Neural cell (in vitro differentiated cells): ENCODE data around the gene FSD1L. TPM values are rescaled to one million over a fixed set of nuclear protein-coding genes. Genes with fewer than 3 reads are reported as not detected.

Experiments
- H2AFZ ChIP-seq: fragments of 200-600, 300-800 bp; sonication (generic), shearing (Covaris generic); 2 replicates; pipeline ENCODE4 v1.6.0; 2014; ENCODE audit warnings: low read depth, mild to moderate bottlenecking, antibody characterized with exemption, low read length, moderate library complexity
- H3F3A ChIP-seq: fragments of 200-600 bp; shearing (Covaris generic); 2 replicates; pipeline ENCODE4 v1.6.1; 2016; ENCODE audit warnings: mild to moderate bottlenecking, moderate library complexity, mixed read lengths, antibody characterized with exemption, low read length; ENCODE audit not compliant: insufficient read depth, poor library complexity, severe bottlenecking
- H3K27ac ChIP-seq: fragments of 200-600, 300-800 bp; sonication (generic), shearing (Covaris generic); 2 replicates; pipeline ENCODE4 v1.5.1; 2014; ENCODE audit warnings: mild to moderate bottlenecking, low read length, moderate library complexity
- H3K27me3 ChIP-seq: fragments of 300-800, 200-600 bp; sonication (generic), shearing (Covaris generic); 2 replicates; pipeline ENCODE4 v1.6.0; 2014; ENCODE audit warnings: mild to moderate bottlenecking, low read depth, low read length, moderate library complexity; ENCODE audit not compliant: insufficient read depth
- H3K36me3 ChIP-seq: fragments of 300-800, 200-600 bp; sonication (generic), shearing (Covaris generic); 2 replicates; pipeline ENCODE4 v1.5.1; 2014; ENCODE audit warnings: mild to moderate bottlenecking, antibody characterized with exemption, low read length, moderate library complexity; ENCODE audit not compliant: insufficient read depth
- H3K4me2 ChIP-seq: fragments of 300-800, 200-600 bp; sonication (generic), shearing (Covaris generic); 2 replicates; pipeline ENCODE4 v1.6.0; 2014; ENCODE audit warnings: mild to moderate bottlenecking, low read length
- H3K4me3 ChIP-seq: fragments of 300-800, 200-600 bp; sonication (generic), shearing (Covaris generic); 2 replicates; pipeline ENCODE4 v1.5.1; 2014; ENCODE audit warnings: mild to moderate bottlenecking, low read length, moderate library complexity
- H3K79me2 ChIP-seq: fragments of 200-600 bp; shearing (Covaris generic); replicated peaks from 2 replicates; pipeline ENCODE4 v1.6.0; 2014; ENCODE audit warnings: mild to moderate bottlenecking, low read length, moderate library complexity; ENCODE audit not compliant: insufficient read depth
- H3K9ac ChIP-seq: fragments of 300-800, 200-600 bp; sonication (generic), shearing (Covaris generic); 2 replicates; pipeline ENCODE4 v1.6.1; 2016; ENCODE audit warnings: mild to moderate bottlenecking, low read length, mixed read lengths
- H3K9me2 ChIP-seq: fragments of 200-600 bp; shearing (Covaris generic); 2 replicates; pipeline ENCODE4 v1.6.1; 2016; ENCODE audit warnings: mild to moderate bottlenecking, low read length, mixed read lengths; ENCODE audit not compliant: insufficient read depth
- H3K9me3 ChIP-seq: fragments of 200-600, 300-800 bp; sonication (generic), shearing (Covaris generic); 2 replicates; pipeline ENCODE4 v1.6.1; 2016; ENCODE audit warnings: mild to moderate bottlenecking, mixed run types, low read length, moderate library complexity, mixed read lengths
- H4K20me1 ChIP-seq: fragments of 200-600 bp; shearing (Covaris generic); 2 replicates; pipeline ENCODE4 v1.6.1; 2016; ENCODE audit warnings: mild to moderate bottlenecking, mixed run types; ENCODE audit not compliant: insufficient read depth
- CTCF ChIP-seq: fragments of 450-650 bp; IDR thresholded peaks from 2 replicates; pipeline ENCODE4 v1.5.1; 2014; ENCODE audit warnings: antibody characterized with exemption, mild to moderate bottlenecking, moderate library complexity; ENCODE audit not compliant: poor library complexity, severe bottlenecking
- EP300 ChIP-seq: fragments of 450-650 bp; conservative IDR thresholded peaks from 2 replicates; pipeline ENCODE4 v1.6.1; 2014; ENCODE audit warnings: antibody characterized with exemption, mild to moderate bottlenecking, moderate library complexity; ENCODE audit not compliant: poor library complexity, severe bottlenecking
- EZH2 ChIP-seq: fragments of 200-600, 300-800 bp; shearing (Covaris generic), sonication (generic); IDR thresholded peaks from 2 replicates; pipeline ENCODE4 v1.6.1; 2014; ENCODE audit warnings: antibody characterized with exemption, low read length, borderline replicate concordance, mild to moderate bottlenecking; ENCODE audit not compliant: insufficient read depth, poor library complexity, severe bottlenecking
- MXI1 ChIP-seq: fragments of 450-650 bp; conservative IDR thresholded peaks from 2 replicates; pipeline ENCODE4 v1.6.1; 2014; ENCODE audit warnings: antibody characterized with exemption, mild to moderate bottlenecking; ENCODE audit not compliant: poor library complexity, severe bottlenecking
- POLR2AphosphoS5 ChIP-seq: IDR thresholded peaks from 2 replicates; pipeline ENCODE4 v1.6.1; 2012
- RAD21 ChIP-seq: fragments of 450-650 bp; conservative IDR thresholded peaks from 2 replicates; pipeline ENCODE4 v1.6.1; 2014; ENCODE audit warnings: antibody characterized with exemption, mild to moderate bottlenecking, moderate library complexity
- SMC3 ChIP-seq: fragments of 450-650 bp; conservative IDR thresholded peaks from 2 replicates; pipeline ENCODE4 v1.6.1; 2014; ENCODE audit warnings: antibody characterized with exemption, mild to moderate bottlenecking, moderate library complexity; ENCODE audit not compliant: poor library complexity
- TAF1 ChIP-seq: IDR thresholded peaks from 2 replicates; pipeline ENCODE4 v1.6.1; 2012; ENCODE audit warnings: low read depth
- polyA plus RNA-seq: library from polyadenylated mRNA; depleted of rRNA; stranded (reverse); fragments of >200 nt; gene quantifications from 2 replicates; pipeline ENCODE4 v1.2.3, GENCODE V29; 2014
- TF ChIP-seq, protein P1 (sequence below): IDR thresholded peaks from 2 replicates; pipeline ENCODE4 v1.6.1; 2012; ENCODE audit warnings: borderline replicate concordance

FSD1L gene
- polyA plus RNA-seq, 1 donor from 2014 or later = 42.8 TPM

DNA sequence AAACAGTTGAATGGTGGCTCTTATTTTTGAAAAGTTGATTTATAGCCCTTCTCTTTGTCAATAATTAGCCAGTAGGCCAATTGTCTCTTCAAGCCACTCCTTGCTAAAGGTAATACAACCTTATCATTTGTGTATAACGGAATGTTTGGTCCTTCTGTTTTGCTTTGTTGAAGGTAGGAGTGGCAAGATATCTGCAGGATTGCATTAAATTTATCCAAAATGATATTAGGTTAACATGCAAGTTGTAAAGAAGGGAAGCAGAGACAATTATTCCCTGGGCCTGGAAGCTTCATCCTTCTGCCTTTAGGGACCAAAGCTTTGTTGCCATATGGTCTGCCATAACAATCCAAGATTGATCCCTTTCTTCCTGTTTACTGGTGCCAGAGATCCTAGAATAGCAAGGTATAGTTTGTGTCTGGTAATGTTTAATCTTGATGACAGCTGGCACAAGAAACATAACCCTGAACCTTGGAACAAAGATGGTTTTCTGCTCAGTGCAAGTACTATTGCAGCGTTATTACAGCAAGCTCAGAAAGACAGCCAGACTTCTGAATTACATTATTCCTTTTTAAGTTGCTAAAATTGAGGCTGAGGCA lies 15.5 kb upstream of the FSD1L start:
- H3K27me3 ChIP-seq = no peaks in the 10 kb centered on the region

GRCh38 chr9:105435453-105435852 lies 12.4 kb upstream of the FSD1L start:
- H3K4me3 ChIP-seq = no peak overlapping the region
- H3K9me3 ChIP-seq = no peaks in the 10 kb centered on the region
- H4K20me1 ChIP-seq = no peaks in the 10 kb centered on the region
- no peaks in the 10 kb centered on the region for H3F3A ChIP-seq
- no peaks in the 10 kb centered on the region for H3K36me3 ChIP-seq
- TF ChIP-seq EZH2 = no peak
- TF ChIP-seq TAF1 = no peak
- no peak for TF ChIP-seq CTCF
- TF ChIP-seq EP300 = no peak
- no peak for TF ChIP-seq POLR2AphosphoS5
- TF ChIP-seq MXI1 = no peak
- no peak for TF ChIP-seq SMC3
- no peak for TF ChIP-seq RAD21
- TF ChIP-seq, protein P1, sequence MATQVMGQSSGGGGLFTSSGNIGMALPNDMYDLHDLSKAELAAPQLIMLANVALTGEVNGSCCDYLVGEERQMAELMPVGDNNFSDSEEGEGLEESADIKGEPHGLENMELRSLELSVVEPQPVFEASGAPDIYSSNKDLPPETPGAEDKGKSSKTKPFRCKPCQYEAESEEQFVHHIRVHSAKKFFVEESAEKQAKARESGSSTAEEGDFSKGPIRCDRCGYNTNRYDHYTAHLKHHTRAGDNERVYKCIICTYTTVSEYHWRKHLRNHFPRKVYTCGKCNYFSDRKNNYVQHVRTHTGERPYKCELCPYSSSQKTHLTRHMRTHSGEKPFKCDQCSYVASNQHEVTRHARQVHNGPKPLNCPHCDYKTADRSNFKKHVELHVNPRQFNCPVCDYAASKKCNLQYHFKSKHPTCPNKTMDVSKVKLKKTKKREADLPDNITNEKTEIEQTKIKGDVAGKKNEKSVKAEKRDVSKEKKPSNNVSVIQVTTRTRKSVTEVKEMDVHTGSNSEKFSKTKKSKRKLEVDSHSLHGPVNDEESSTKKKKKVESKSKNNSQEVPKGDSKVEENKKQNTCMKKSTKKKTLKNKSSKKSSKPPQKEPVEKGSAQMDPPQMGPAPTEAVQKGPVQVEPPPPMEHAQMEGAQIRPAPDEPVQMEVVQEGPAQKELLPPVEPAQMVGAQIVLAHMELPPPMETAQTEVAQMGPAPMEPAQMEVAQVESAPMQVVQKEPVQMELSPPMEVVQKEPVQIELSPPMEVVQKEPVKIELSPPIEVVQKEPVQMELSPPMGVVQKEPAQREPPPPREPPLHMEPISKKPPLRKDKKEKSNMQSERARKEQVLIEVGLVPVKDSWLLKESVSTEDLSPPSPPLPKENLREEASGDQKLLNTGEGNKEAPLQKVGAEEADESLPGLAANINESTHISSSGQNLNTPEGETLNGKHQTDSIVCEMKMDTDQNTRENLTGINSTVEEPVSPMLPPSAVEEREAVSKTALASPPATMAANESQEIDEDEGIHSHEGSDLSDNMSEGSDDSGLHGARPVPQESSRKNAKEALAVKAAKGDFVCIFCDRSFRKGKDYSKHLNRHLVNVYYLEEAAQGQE = no peak
- no peaks in the 10 kb centered on the region for H3K27me3 ChIP-seq
- no peak overlapping the region for H2AFZ ChIP-seq
- no peak overlapping the region for H3K27ac ChIP-seq
- no peaks in the 10 kb centered on the region for H3K79me2 ChIP-seq
- H3K9ac ChIP-seq = no peak overlapping the region
- no peaks in the 10 kb centered on the region for H3K9me2 ChIP-seq
- no peak overlapping the region for H3K4me2 ChIP-seq

More for the DNA sequence above, 15.5 kb upstream of the FSD1L start:
- Histone ChIP-seq H3K4me3 (no peak overlapping the region), H2AFZ (no peak overlapping the region), H4K20me1 (no peaks in the 10 kb centered on the region), H3K9me2 (no peaks in the 10 kb centered on the region), H3F3A (no peaks in the 10 kb centered on the region), H3K9ac (no peak overlapping the region), H3K4me2 (no peak overlapping the region), H3K36me3 (no peaks in the 10 kb centered on the region), H3K79me2 (no peaks in the 10 kb centered on the region), H3K27ac (no peak overlapping the region), H3K9me3 (no peaks in the 10 kb centered on the region)
- no peak for TF ChIP-seq SMC3
- no peak for TF ChIP-seq CTCF
- no peak for TF ChIP-seq MXI1
- no peak for TF ChIP-seq EZH2
- no peak for TF ChIP-seq RAD21
- no peak for TF ChIP-seq TAF1
- TF ChIP-seq, protein P1 = no peak
- TF ChIP-seq POLR2AphosphoS5 = no peak
